IMR-90 (cell line): Measurements from ENCODE around the gene THOC6. TPM values are rescaled to one million over a fixed set of nuclear protein-coding genes. Genes with fewer than 3 reads are reported as not detected.

Source experiments
- ATAC-seq: fragments of 200-7000 bp; cut with Tn5 transposase; 2 replicates; pipeline ENCODE4 v1.9.1; 2020; ENCODE audit warnings: low read depth, mild to moderate bottlenecking, moderate library complexity
- BruUV-seq: library from RNA; stranded (reverse); fragments of 400-500 nt; replicated peaks from 2 replicates; lab custom pipeline; 2021; lab: Mats Ljungman, UMichigan
- CTCF ChIA-PET: fragments of 300-600 bp; formaldehyde crosslinking; extraction: SDS; loops from one replicate; lab custom pipeline; 2021; ENCODE audit warnings: antibody characterized with exemption; lab: Yijun Ruan, JAX
- POLR2A ChIA-PET: fragments of 300-600 bp; sonication (Branson Sonifier 250); formaldehyde crosslinking; loops from one replicate; lab custom pipeline; 2022; ENCODE audit warnings: antibody characterized with exemption; ENCODE audit not compliant: unreplicated experiment; lab: Charles Lee
- DNase-seq: peaks from one replicate; pipeline ENCODE4 v3.0.0; 2013
- H2AFZ ChIP-seq: replicated peaks from 2 replicates; pipeline ENCODE3; 2013; ENCODE audit warnings: low read length, mild to moderate bottlenecking; ENCODE audit not compliant: poor library complexity
- H2AK5ac ChIP-seq: 2 replicates; pipeline ENCODE4 v1.6.1; 2013; ENCODE audit warnings: low read depth, low read length, inconsistent platforms
- H2AK9ac ChIP-seq: replicated peaks from 2 replicates; pipeline ENCODE3; 2013; ENCODE audit warnings: mild to moderate bottlenecking, low read depth, low read length, moderate library complexity; ENCODE audit not compliant: poor library complexity
- H2BK120ac ChIP-seq: 2 replicates; pipeline ENCODE4 v1.6.1; 2013; ENCODE audit warnings: low read depth, low read length, inconsistent platforms
- H2BK15ac ChIP-seq: 3 replicates; pipeline ENCODE4 v1.6.1; 2013; ENCODE audit warnings: low read depth, low read length, inconsistent platforms
- H2BK20ac ChIP-seq: 2 replicates; pipeline ENCODE4 v1.6.1; 2013; ENCODE audit warnings: low read depth, mild to moderate bottlenecking, inconsistent platforms, low read length, moderate library complexity
- H2BK5ac ChIP-seq: 2 replicates; pipeline ENCODE4 v1.6.1; 2013; ENCODE audit warnings: mild to moderate bottlenecking, low read depth, low read length, inconsistent platforms; ENCODE audit not compliant: poor library complexity, severe bottlenecking
- H3K14ac ChIP-seq: replicated peaks from 2 replicates; pipeline ENCODE4 v1.6.1; 2013; ENCODE audit warnings: low read depth, low read length, inconsistent platforms
- H3K18ac ChIP-seq: 2 replicates; pipeline ENCODE4 v1.6.1; 2013; ENCODE audit warnings: low read depth, low read length, control low read depth
- H3K23ac ChIP-seq: 2 replicates; pipeline ENCODE4 v1.6.1; 2013; ENCODE audit warnings: low read depth, low read length, inconsistent platforms
- H3K27ac ChIP-seq: 2 replicates; pipeline ENCODE4 v1.5.1; 2013; ENCODE audit warnings: mild to moderate bottlenecking, control low read depth, low read length; ENCODE audit not compliant: insufficient read depth
- H3K27me3 ChIP-seq: 2 replicates; pipeline ENCODE4 v1.6.1; 2013; ENCODE audit warnings: low read length; ENCODE audit not compliant: control insufficient read depth, insufficient read depth
- H3K36me3 ChIP-seq: 2 replicates; pipeline ENCODE4 v1.6.1; 2013; ENCODE audit warnings: low read length, mixed read lengths; ENCODE audit not compliant: control insufficient read depth, insufficient read depth
- H3K4ac ChIP-seq: 2 replicates; pipeline ENCODE4 v1.6.1; 2013; ENCODE audit warnings: low read depth, low read length, inconsistent platforms
- H3K4me1 ChIP-seq: 2 replicates; pipeline ENCODE4 v1.6.1; 2013; ENCODE audit warnings: low read length, mixed read lengths; ENCODE audit not compliant: control insufficient read depth, insufficient read depth
- H3K4me2 ChIP-seq: 2 replicates; pipeline ENCODE4 v1.6.1; 2013; ENCODE audit warnings: low read depth, mild to moderate bottlenecking, control low read depth, low read length, moderate library complexity
- H3K4me3 ChIP-seq: 2 replicates; pipeline ENCODE4 v1.5.1; 2013; ENCODE audit warnings: low read depth, mild to moderate bottlenecking, control low read depth, low read length, moderate library complexity; ENCODE audit not compliant: insufficient read depth
- H3K56ac ChIP-seq: 2 replicates; pipeline ENCODE4 v1.6.1; 2013; ENCODE audit warnings: low read length, inconsistent platforms; ENCODE audit not compliant: insufficient read depth; ENCODE audit errors: extremely low read depth
- H3K79me1 ChIP-seq, 2 experiments: 2 replicates each; pipeline ENCODE4 v1.6.1; 2013; ENCODE audit warnings: low read length in 2 of 2, inconsistent platforms in 1 of 2, low read depth in 1 of 2
- H3K9ac ChIP-seq: 2 replicates; pipeline ENCODE4 v1.6.1; 2013; ENCODE audit warnings: low read depth, low read length, control low read depth
- H3K9me1 ChIP-seq: 2 replicates; pipeline ENCODE4 v1.6.1; 2013; ENCODE audit warnings: low read length, inconsistent platforms; ENCODE audit not compliant: insufficient read depth
- H3K9me3 ChIP-seq: 2 replicates; pipeline ENCODE4 v1.6.1; 2013; ENCODE audit warnings: low read length; ENCODE audit not compliant: control insufficient read depth, insufficient read depth
- H4K20me1 ChIP-seq: 2 replicates; pipeline ENCODE4 v1.6.1; 2013; ENCODE audit warnings: low read length, inconsistent platforms; ENCODE audit not compliant: insufficient read depth
- H4K5ac ChIP-seq: 2 replicates; pipeline ENCODE4 v1.6.1; 2013; ENCODE audit warnings: mild to moderate bottlenecking, low read depth, low read length, control low read depth
- H4K8ac ChIP-seq, 2 experiments: 2 replicates each; pipeline ENCODE4 v1.6.1; 2013; ENCODE audit warnings: low read depth in 2 of 2, low read length in 2 of 2, control low read depth in 1 of 2, inconsistent platforms in 1 of 2
- H4K91ac ChIP-seq: 2 replicates; pipeline ENCODE4 v1.6.1; 2013; ENCODE audit warnings: low read depth, low read length, inconsistent platforms; ENCODE audit not compliant: insufficient read depth
- BHLHE40 ChIP-seq: fragments of 150-350 bp; IDR thresholded peaks from 2 replicates; pipeline ENCODE4 v1.6.1; 2016; ENCODE audit warnings: mild to moderate bottlenecking, low read depth, low read length
- CEBPB ChIP-seq: IDR thresholded peaks from 2 replicates; pipeline ENCODE4 v1.6.1; 2012; ENCODE audit warnings: low read depth, low read length, improper control_type of control experiment
- CHD1 ChIP-seq: IDR thresholded peaks from 2 replicates; pipeline ENCODE4 v1.6.1; 2012; ENCODE audit warnings: low read depth, low read length, improper control_type of control experiment
- CTCF ChIP-seq: conservative IDR thresholded peaks from 2 replicates; pipeline ENCODE4 v1.5.1; 2012; ENCODE audit warnings: mild to moderate bottlenecking, low read depth, low read length, improper control_type of control experiment
- FOS ChIP-seq: fragments of 150-350 bp; IDR thresholded peaks from 2 replicates; pipeline ENCODE4 v1.6.1; 2016; ENCODE audit warnings: low read depth, low read length
- MAFK ChIP-seq: IDR thresholded peaks from 2 replicates; pipeline ENCODE4 v1.6.1; 2012; ENCODE audit warnings: low read depth, low read length, improper control_type of control experiment
- MAZ ChIP-seq: IDR thresholded peaks from 2 replicates; pipeline ENCODE4 v1.6.1; 2012; ENCODE audit warnings: low read depth, mild to moderate bottlenecking, low read length, improper control_type of control experiment, moderate library complexity, borderline replicate concordance
- MXI1 ChIP-seq: IDR thresholded peaks from 2 replicates; pipeline ENCODE4 v1.6.1; 2012; ENCODE audit warnings: low read depth, mild to moderate bottlenecking, low read length, moderate library complexity, borderline replicate concordance
- NFE2L2 ChIP-seq: fragments of 150-350 bp; IDR thresholded peaks from 2 replicates; pipeline ENCODE4 v1.6.1; 2016; ENCODE audit warnings: low read depth, mild to moderate bottlenecking, low read length
- POLR2A ChIP-seq: IDR thresholded peaks from 2 replicates; pipeline ENCODE4 v1.6.1; 2012; ENCODE audit warnings: mild to moderate bottlenecking, low read depth, low read length
- RAD21 ChIP-seq: IDR thresholded peaks from 2 replicates; pipeline ENCODE4 v1.6.1; 2012; ENCODE audit warnings: low read length, improper control_type of control experiment
- RCOR1 ChIP-seq: IDR thresholded peaks from 2 replicates; pipeline ENCODE4 v1.6.1; 2012; ENCODE audit warnings: mild to moderate bottlenecking, low read length, improper control_type of control experiment; ENCODE audit not compliant: insufficient replicate concordance
- RFX5 ChIP-seq: IDR thresholded peaks from 2 replicates; pipeline ENCODE4 v1.8.0; 2012; ENCODE audit warnings: low read depth, mild to moderate bottlenecking, low read length, moderate library complexity
- SMC3 ChIP-seq: fragments of 150-350 bp; IDR thresholded peaks from 2 replicates; pipeline ENCODE4 v1.6.1; 2016; ENCODE audit warnings: low read depth, mild to moderate bottlenecking, antibody characterized with exemption, low read length, moderate library complexity
- USF2 ChIP-seq: fragments of 150-350 bp; IDR thresholded peaks from 2 replicates; pipeline ENCODE4 v1.6.1; 2017; ENCODE audit warnings: mild to moderate bottlenecking, antibody characterized with exemption, low read length, low read depth
- WGBS, 2 experiments: methylation state at CpG; one replicate each; pipeline versions ENCODE4 v1.1.5 to v1.1.7; 2013; ENCODE audit warnings: missing lambda C conversion rate in 2 of 2; ENCODE audit not compliant: insufficient read length in 1 of 2; ENCODE audit errors: extremely low coverage in 2 of 2; 5-methylcytosine and 5-hydroxymethylcytosine counted together
- dilution Hi-C: fragments of 300-500 bp; cut with HindIII; formaldehyde crosslinking; loops from one replicate; pipeline ENCODE4 v1.14.3; 2018; ENCODE audit warnings: low sequenced_read_pairs; ENCODE audit not compliant: unreplicated experiment
- in situ Hi-C: fragments of 300-500 bp; cut with MboI; formaldehyde crosslinking; loops from 3 replicates; pipeline ENCODE4 v1.14.3; 2019; ENCODE audit warnings: low sequenced_read_pairs, inconsistent platforms, mixed read lengths
- intact Hi-C: fragments of 100-400 bp; cut with micrococcal nuclease; formaldehyde crosslinking; loops from 2 replicates; pipeline ENCODE4 v1.10.0; 2022
- polyA plus RNA-seq, 3 experiments: library from polyadenylated mRNA; depleted of rRNA; stranded (reverse); fragments of >200 nt; gene quantifications; 2 replicates each; pipeline ENCODE4 v1.2.3, GENCODE V29; 2012; ENCODE audit warnings: low replicate concordance in 1 of 3
- total RNA-seq: library from RNA; depleted of rRNA; stranded (reverse); fragments of >200 nt; gene quantifications from 2 replicates; pipeline ENCODE4 v1.2.3, GENCODE V29; 2012
- TF ChIP-seq, protein P1 (sequence below): fragments of 150-350 bp; IDR thresholded peaks from 2 replicates; pipeline ENCODE4 v1.6.1; 2016; ENCODE audit warnings: low read depth, mild to moderate bottlenecking, low read length, moderate library complexity, borderline replicate concordance

THOC6 gene
- total and polyA plus RNA-seq, 2 of the 4 experiments (the other 2 are of a cell fraction), result 16.8 to 23.1 TPM

GRCh38 chr16:3008690-3009037 is 15.2 kb upstream of the THOC6 start:
- no peak overlapping the region for H4K91ac ChIP-seq
- ChIA-PET CTCF (no interaction called here), POLR2A (no interaction called here)
- H3K4me3 ChIP-seq, result no peak overlapping the region
- H3K9me3 ChIP-seq, result no peaks in the 10 kb centered on the region
- TF ChIP-seq POLR2A (no peak), MAFK (no peak), RFX5 (no peak), CHD1 (no peak), RCOR1 (no peak), FOS (no peak), BHLHE40 (no peak), MXI1 (no peak), SMC3 (no peak), CTCF (no peak), MAZ (no peak), USF2 (no peak), NFE2L2 (no peak), CEBPB (no peak), RAD21 (no peak)
- TF ChIP-seq, protein P1, sequence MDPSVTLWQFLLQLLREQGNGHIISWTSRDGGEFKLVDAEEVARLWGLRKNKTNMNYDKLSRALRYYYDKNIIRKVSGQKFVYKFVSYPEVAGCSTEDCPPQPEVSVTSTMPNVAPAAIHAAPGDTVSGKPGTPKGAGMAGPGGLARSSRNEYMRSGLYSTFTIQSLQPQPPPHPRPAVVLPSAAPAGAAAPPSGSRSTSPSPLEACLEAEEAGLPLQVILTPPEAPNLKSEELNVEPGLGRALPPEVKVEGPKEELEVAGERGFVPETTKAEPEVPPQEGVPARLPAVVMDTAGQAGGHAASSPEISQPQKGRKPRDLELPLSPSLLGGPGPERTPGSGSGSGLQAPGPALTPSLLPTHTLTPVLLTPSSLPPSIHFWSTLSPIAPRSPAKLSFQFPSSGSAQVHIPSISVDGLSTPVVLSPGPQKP, result no peak
- H3K27ac ChIP-seq, result no peak overlapping the region
- H4K20me1 ChIP-seq, result peaks cover 4% of the 10 kb centered on the region; the same call in 1 of the 2 replicates
- peaks cover 3% of the 10 kb centered on the region; the same call in 1 of the 2 replicates for H3K4me1 ChIP-seq
- H3K9ac ChIP-seq, result no peak overlapping the region
- DNase-seq, result no peak
- dilution Hi-C loops, result no loop called here
- no peak overlapping the region for H3K4ac ChIP-seq
- no peaks in the 10 kb centered on the region for H3K36me3 ChIP-seq
- ATAC-seq, result no peak
- no peak overlapping the region for H2AK5ac ChIP-seq
- no peak overlapping the region for H3K23ac ChIP-seq
- intact Hi-C loops, result no loop called here
- no peaks in the 10 kb centered on the region for H3K79me1 ChIP-seq
- no peak overlapping the region for H3K14ac ChIP-seq
- no peak overlapping the region for H3K56ac ChIP-seq
- WGBS, 2 experiments, result no CpG with 5 or more reads among the region's 4 CpGs
- H2AK9ac ChIP-seq, result no peak overlapping the region
- H2BK15ac ChIP-seq, result no peak overlapping the region
- no peak overlapping the region for H4K5ac ChIP-seq
- H3K27me3 ChIP-seq, result peaks cover 43% of the 10 kb centered on the region
- no TSS peak for BruUV-seq
- no peaks in the 10 kb centered on the region for H3K9me1 ChIP-seq
- no peak overlapping the region for H2BK5ac ChIP-seq
- H2BK20ac ChIP-seq, result no peak overlapping the region
- no peak overlapping the region for H2BK120ac ChIP-seq
- H2AFZ ChIP-seq, result no peak overlapping the region
- no peak overlapping the region for H3K4me2 ChIP-seq
- in situ Hi-C loops, result no loop called here
- no peak overlapping the region for H4K8ac ChIP-seq
- no peak overlapping the region for H3K18ac ChIP-seq
